Chondrocyte (in vitro differentiated cells): ENCODE measurements around the gene GOLPH3. TPM values are rescaled to one million over a fixed set of nuclear protein-coding genes. Genes with fewer than 3 reads are reported as not detected.

ENCODE experiments used
- DNase-seq: peaks from one replicate; pipeline ENCODE4 v3.0.0; 2021; ENCODE audit warnings: mixed read lengths, low spot score
- H3K27ac Mint-ChIP-seq: one replicate; pipeline ENCODE4 v1.8.0; 2021; ENCODE audit warnings: mild to moderate bottlenecking, moderate library complexity, mixed read lengths; ENCODE audit not compliant: unreplicated experiment
- H3K27me3 Mint-ChIP-seq: 2 replicates; pipeline ENCODE4 v1.8.0; 2021; ENCODE audit warnings: low read depth, mixed read lengths
- H3K36me3 Mint-ChIP-seq: 2 replicates; pipeline ENCODE4 v1.8.0; 2021; ENCODE audit warnings: low read depth, mixed read lengths
- H3K4me1 Mint-ChIP-seq: 2 replicates; pipeline ENCODE4 v1.8.0; 2021; ENCODE audit warnings: low read depth, mild to moderate bottlenecking, mixed read lengths
- H3K4me3 Mint-ChIP-seq: one replicate; pipeline ENCODE4 v1.8.0; 2021; ENCODE audit warnings: mild to moderate bottlenecking, moderate library complexity, mixed read lengths; ENCODE audit not compliant: unreplicated experiment
- H3K9me3 Mint-ChIP-seq: 2 replicates; pipeline ENCODE4 v1.8.0; 2021; ENCODE audit warnings: low read depth, mixed read lengths
- total RNA-seq: library from RNA; stranded (reverse); gene quantifications from 3 replicates; pipeline ENCODE4 v1.2.1, GENCODE V29; 2021
- TF ChIP-seq, protein P1 (sequence below): fragments of 200-600 bp; sonication (generic); IDR thresholded peaks from 2 replicates; pipeline ENCODE4 v1.5.0; 2021; ENCODE audit warnings: antibody characterized with exemption, mild to moderate bottlenecking, moderate library complexity

Gene GOLPH3
- total RNA-seq, 1 donor from 2014 or later = 106 TPM

DNA sequence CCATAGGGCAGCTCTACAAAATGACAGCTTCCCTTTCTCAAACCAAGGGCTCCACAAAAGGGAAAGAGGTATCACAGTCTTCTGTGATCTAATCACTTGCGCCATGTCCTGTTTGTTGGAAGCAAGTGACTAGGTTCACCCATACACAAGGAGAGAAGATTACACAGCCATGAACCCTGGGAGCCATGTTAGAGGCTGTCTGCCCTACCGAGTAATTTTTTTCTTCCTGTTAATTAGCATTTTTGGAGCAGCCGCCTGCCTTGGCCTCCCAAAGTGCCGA is 33.2 kb upstream of the GOLPH3 start:
- H3K9me3 Mint-ChIP-seq = no peaks in the 10 kb centered on the region
- no peaks in the 10 kb centered on the region for H3K36me3 Mint-ChIP-seq

DNA sequence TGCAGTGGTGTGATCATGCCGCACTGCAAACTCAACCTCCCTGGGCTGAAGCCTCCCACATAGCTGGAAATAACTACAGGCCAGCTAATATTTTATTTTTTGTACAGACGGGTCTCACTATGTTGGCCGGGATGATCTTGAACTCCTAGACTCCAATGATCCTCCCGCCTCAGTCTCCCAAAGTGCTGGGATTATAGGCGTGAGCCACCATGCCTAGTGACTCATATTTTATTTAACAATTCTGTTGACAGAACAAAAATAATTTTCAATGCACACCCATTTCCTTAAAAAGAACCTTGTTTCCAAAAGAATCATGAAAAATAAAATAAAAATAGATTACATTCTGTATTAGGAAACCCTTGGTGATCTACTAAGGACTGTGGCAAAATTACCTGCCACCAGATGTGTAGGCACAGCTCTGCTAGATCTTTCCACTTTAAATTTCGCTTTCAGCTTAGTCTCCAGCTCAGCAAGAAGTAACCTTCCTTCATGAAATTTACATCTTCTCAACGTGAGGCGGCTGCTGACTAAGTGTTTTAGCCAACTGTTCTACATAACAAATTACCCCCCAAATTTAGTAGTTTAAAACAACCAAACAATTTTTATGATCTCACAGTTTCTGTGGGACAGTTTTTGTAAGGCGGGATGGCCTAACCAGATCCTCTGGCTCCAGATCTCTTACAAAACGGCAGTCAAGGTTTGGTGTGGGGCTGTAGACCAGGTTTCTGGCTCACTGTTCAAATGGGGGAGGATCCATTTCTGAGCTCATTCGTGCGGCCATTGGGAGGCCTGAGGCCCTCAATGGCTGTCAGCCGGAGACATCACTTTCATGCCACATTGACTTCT is 32.6 kb upstream of the GOLPH3 start:
- H3K9me3 Mint-ChIP-seq = no peaks in the 10 kb centered on the region
- no peak overlapping the region for H3K27ac Mint-ChIP-seq
- peaks cover 20% of the 10 kb centered on the region for H3K4me1 Mint-ChIP-seq
- TF ChIP-seq, protein P1, sequence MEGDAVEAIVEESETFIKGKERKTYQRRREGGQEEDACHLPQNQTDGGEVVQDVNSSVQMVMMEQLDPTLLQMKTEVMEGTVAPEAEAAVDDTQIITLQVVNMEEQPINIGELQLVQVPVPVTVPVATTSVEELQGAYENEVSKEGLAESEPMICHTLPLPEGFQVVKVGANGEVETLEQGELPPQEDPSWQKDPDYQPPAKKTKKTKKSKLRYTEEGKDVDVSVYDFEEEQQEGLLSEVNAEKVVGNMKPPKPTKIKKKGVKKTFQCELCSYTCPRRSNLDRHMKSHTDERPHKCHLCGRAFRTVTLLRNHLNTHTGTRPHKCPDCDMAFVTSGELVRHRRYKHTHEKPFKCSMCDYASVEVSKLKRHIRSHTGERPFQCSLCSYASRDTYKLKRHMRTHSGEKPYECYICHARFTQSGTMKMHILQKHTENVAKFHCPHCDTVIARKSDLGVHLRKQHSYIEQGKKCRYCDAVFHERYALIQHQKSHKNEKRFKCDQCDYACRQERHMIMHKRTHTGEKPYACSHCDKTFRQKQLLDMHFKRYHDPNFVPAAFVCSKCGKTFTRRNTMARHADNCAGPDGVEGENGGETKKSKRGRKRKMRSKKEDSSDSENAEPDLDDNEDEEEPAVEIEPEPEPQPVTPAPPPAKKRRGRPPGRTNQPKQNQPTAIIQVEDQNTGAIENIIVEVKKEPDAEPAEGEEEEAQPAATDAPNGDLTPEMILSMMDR = no peak
- no peaks in the 10 kb centered on the region for H3K36me3 Mint-ChIP-seq
- no peaks in the 10 kb centered on the region for H3K27me3 Mint-ChIP-seq
- no peak for DNase-seq
- no peak overlapping the region for H3K4me3 Mint-ChIP-seq

More for the DNA sequence above, 33.2 kb upstream of the GOLPH3 start:
- Mint-ChIP-seq H3K4me1 (peaks cover 18% of the 10 kb centered on the region), H3K27ac (no peak overlapping the region), H3K27me3 (no peaks in the 10 kb centered on the region), H3K4me3 (no peak overlapping the region)
- TF ChIP-seq, protein P1 = no peak
- DNase-seq = no peak

DNA sequence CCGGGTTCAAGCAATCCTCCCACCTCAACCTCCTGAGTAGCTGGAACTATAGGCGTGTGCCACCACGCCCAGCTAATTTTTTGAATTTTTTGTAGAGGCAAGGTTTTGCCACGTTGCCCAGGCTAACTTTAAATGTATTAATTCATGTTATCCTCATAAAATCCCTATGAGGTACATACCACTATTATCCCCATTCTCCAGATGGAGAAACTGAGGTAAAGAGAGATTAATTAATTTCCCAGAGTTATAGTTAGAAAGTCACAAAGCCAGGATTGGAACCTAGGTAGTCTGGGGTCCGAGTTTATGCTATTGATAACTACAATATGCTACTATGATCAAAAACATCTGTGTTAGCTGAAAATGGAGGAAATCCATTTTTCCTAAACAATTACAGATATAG is 31.9 kb upstream of the GOLPH3 start:
- no peaks in the 10 kb centered on the region for H3K9me3 Mint-ChIP-seq
- H3K36me3 Mint-ChIP-seq = no peaks in the 10 kb centered on the region
- DNase-seq = no peak
- H3K4me1 Mint-ChIP-seq = peaks cover 21% of the 10 kb centered on the region
- no peak overlapping the region for H3K27ac Mint-ChIP-seq
- no peaks in the 10 kb centered on the region for H3K27me3 Mint-ChIP-seq
- TF ChIP-seq, protein P1 = no peak
- H3K4me3 Mint-ChIP-seq = no peak overlapping the region

GRCh38 chr5:32202394-32202793 is 28.3 kb upstream of the GOLPH3 start:
- Mint-ChIP-seq H3K27me3 (no peaks in the 10 kb centered on the region), H3K9me3 (no peaks in the 10 kb centered on the region), H3K27ac (no peak overlapping the region), H3K4me1 (peaks cover 28% of the 10 kb centered on the region), H3K4me3 (no peak overlapping the region), H3K36me3 (no peaks in the 10 kb centered on the region)
- no peak for DNase-seq
- TF ChIP-seq, protein P1 = no peak

- no peak overlapping the region for H3K4me3 Mint-ChIP-seq
- peaks cover 23% of the 10 kb centered on the region for H3K4me1 Mint-ChIP-seq
- H3K36me3 Mint-ChIP-seq = no peaks in the 10 kb centered on the region
- no peaks in the 10 kb centered on the region for H3K27me3 Mint-ChIP-seq
- TF ChIP-seq, protein P1 = no peak
- H3K27ac Mint-ChIP-seq = peak overlapping the region; percentile 27
- no peaks in the 10 kb centered on the region for H3K9me3 Mint-ChIP-seq
- DNase-seq = no peak
Observed at GRCh38 chr5:32201122-32201753, 27.1 kb upstream of the GOLPH3 start.
